ENCODE data around the gene TMEM232.

- TF ChIP-seq SPI1 (IDR thresholded peaks at IDR 0.05; ENCODE audit: low read depth, low read length) (peak; percentile 33; the same call in 1 of the 2 replicates), POLR2A (IDR thresholded peaks at IDR 0.05; ENCODE audit: low read depth, low read length) (no peak), POLR2AphosphoS5 (IDR thresholded peaks at IDR 0.05; ENCODE audit: low read depth, low read length) (no peak), TAF1 (IDR thresholded peaks at IDR 0.05; ENCODE audit: low read depth, low read length) (no peak)
These were observed 10.3 kb upstream of the TMEM232 start for GRCh38 chr5:110736753-110737152.
